HepG2 (cell line): ENCODE measurements around the gene GATB. TPM values are rescaled to one million over a fixed set of nuclear protein-coding genes. Genes with fewer than 3 reads are reported as not detected.

Source experiments
- ATAC-seq: fragments of 200-7000 bp; cut with Tn5 transposase; 3 replicates; pipeline ENCODE4 v1.9.1; 2020; ENCODE audit warnings: mild to moderate bottlenecking, moderate library complexity
- BruUV-seq: library from RNA; stranded (reverse); fragments of 400-500 nt; replicated peaks from 2 replicates; lab custom pipeline; 2021; lab: Mats Ljungman, UMichigan
- CTCF ChIA-PET: fragments of 300-600 bp; formaldehyde crosslinking; extraction: SDS; loops from one replicate; lab custom pipeline; 2021; ENCODE audit warnings: low total read pairs, inconsistent platforms, low intra/inter-chr PET ratio; lab: Yijun Ruan, JAX
- POLR2A ChIA-PET: fragments of 350-600 bp; sonication (Branson Sonifier 250); formaldehyde crosslinking; loops from one replicate; lab custom pipeline; 2020; ENCODE audit warnings: antibody characterized with exemption, inconsistent platforms; lab: Yijun Ruan, JAX
- DNase-seq: peaks from one replicate; pipeline ENCODE4 v3.0.0-alpha.2; 2015; ENCODE audit warnings: low spot score
- FAIRE-seq: peaks from 3 replicates; lab custom pipeline; 2011; peaks lifted over from hg19 to GRCh38; lab: Jason Lieb, UNC
- H2AFZ ChIP-seq: one replicate; pipeline ENCODE4 v1.6.1; 2011; ENCODE audit warnings: low read length, inconsistent platforms
- H3K27ac ChIP-seq: fragments of 300-600 bp; 3 replicates; pipeline ENCODE4 v1.8.0; 2011; ENCODE audit warnings: mixed run types, mild to moderate bottlenecking, mixed read lengths, low read length, inconsistent platforms; ENCODE audit not compliant: insufficient read depth; ENCODE audit errors: extremely low read length
- H3K27me3 ChIP-seq, 2 experiments: fragments of 200-600 bp in 1 of 2; 2 replicates in 1 of 2; 3 replicates in 1 of 2; pipeline versions ENCODE4 v1.6.0 to v1.8.0; 2011; ENCODE audit warnings: low read length in 2 of 2, mild to moderate bottlenecking in 2 of 2, moderate library complexity in 2 of 2, inconsistent platforms in 1 of 2; ENCODE audit not compliant: insufficient read depth in 2 of 2, control insufficient read depth in 1 of 2
- H3K36me3 ChIP-seq, 2 experiments: fragments of 200-600 bp in 1 of 2; replicated peaks in 1 of 2; 2 replicates in 1 of 2; 3 replicates in 1 of 2; pipeline versions ENCODE4 v1.5.1 to v1.8.0; 2011; ENCODE audit warnings: low read length in 2 of 2, inconsistent platforms in 1 of 2; ENCODE audit not compliant: insufficient read depth in 2 of 2, control insufficient read depth in 1 of 2
- H3K4me1 ChIP-seq: 2 replicates; pipeline ENCODE4 v1.5.1; 2012; ENCODE audit warnings: low read length, inconsistent platforms; ENCODE audit not compliant: insufficient read depth
- H3K4me2 ChIP-seq: 2 replicates; pipeline ENCODE4 v1.6.0; 2011; ENCODE audit warnings: low read depth, low read length, inconsistent platforms
- H3K4me3 ChIP-seq, 3 experiments: fragments of 200-600 bp in 1 of 3; sonication (generic), shearing (Covaris generic) in 1 of 3; replicated peaks in 1 of 3; 2 replicates each; pipeline ENCODE4 v1.5.1; 2011 to 2016; ENCODE audit warnings: low read length in 3 of 3, inconsistent platforms in 2 of 3, low read depth in 2 of 3, mild to moderate bottlenecking in 2 of 3, control low read depth in 1 of 3, mixed read lengths in 1 of 3; ENCODE audit not compliant: insufficient read depth in 1 of 3
- H3K79me2 ChIP-seq: one replicate; pipeline ENCODE4 v1.6.1; 2011; ENCODE audit warnings: low read length, inconsistent platforms; ENCODE audit not compliant: insufficient read depth
- H3K9ac ChIP-seq: 2 replicates; pipeline ENCODE4 v1.6.0; 2011; ENCODE audit warnings: mild to moderate bottlenecking, low read depth, low read length, inconsistent platforms; ENCODE audit not compliant: insufficient read depth
- H3K9me3 ChIP-seq: 2 replicates; pipeline ENCODE4 v1.5.1; 2012; ENCODE audit warnings: mild to moderate bottlenecking, low read length
- H4K20me1 ChIP-seq: 2 replicates; pipeline ENCODE4 v1.6.0; 2011; ENCODE audit warnings: inconsistent platforms, mild to moderate bottlenecking, low read length, moderate library complexity; ENCODE audit not compliant: insufficient read depth
- KMT2B ChIP-seq: IDR thresholded peaks from 2 replicates; pipeline ENCODE4 v1.6.1; 2016; ENCODE audit warnings: missing genetic modification reagents, missing compliant biosample characterization
- PHB2 ChIP-seq: fragments of 450-650 bp; IDR thresholded peaks from 2 replicates; pipeline ENCODE4 v1.6.1; 2018; ENCODE audit not compliant: partially characterized antibody
- ZNF263 ChIP-seq: sonication (generic); formaldehyde crosslinking; IDR thresholded peaks from 2 replicates; pipeline ENCODE4 v1.4.0; 2020; ENCODE audit warnings: missing genetic modification reagents
- ZNF326 ChIP-seq: sonication (generic); formaldehyde crosslinking; IDR thresholded peaks from 2 replicates; pipeline ENCODE4 v1.4.0; 2020; ENCODE audit warnings: missing genetic modification reagents, borderline replicate concordance
- WGBS: methylation state at CpG from one replicate; pipeline ENCODE4 v1.1.6; 2017; ENCODE audit warnings: low lambda C conversion rate; 5-methylcytosine and 5-hydroxymethylcytosine counted together
- in situ Hi-C: cut with HindIII; loops from 2 replicates; pipeline ENCODE4 v1.10.0; 2017; ENCODE audit warnings: low pct_unique_long_range_greater_than_20kb; ENCODE audit not compliant: extremely low pct_ligation_motif_present
- intact Hi-C: fragments of 100-400 bp; cut with micrococcal nuclease; formaldehyde crosslinking; loops from one replicate; pipeline ENCODE4 v1.10.0; 2022; ENCODE audit not compliant: unreplicated experiment
- polyA plus RNA-seq, 8 experiments: library from polyadenylated mRNA; depleted of rRNA in 3 of 8; stranded (reverse) in 7 of 8; unstranded in 1 of 8; fragments of >200 nt; fragmentation: Illumina TruSeq in 4 of 8; extraction: Trizol in 4 of 8; gene quantifications; 2 replicates each; pipeline versions ENCODE4 v1.2.1 to v1.2.3, GENCODE V29; 2011 to 2016; ENCODE audit warnings: low read depth in 4 of 8, missing spikeins in 1 of 8, mixed read lengths in 1 of 8; ENCODE audit not compliant: insufficient read depth in 1 of 8
- total RNA-seq, 5 experiments: library from RNA; depleted of rRNA; stranded (reverse); fragments of >200 nt; fragmentation: Illumina TruSeq; extraction: Trizol; gene quantifications; 2 replicates each; pipeline ENCODE4 v1.2.3, GENCODE V29; 2016; ENCODE audit warnings: low read depth in 1 of 5
- TF ChIP-seq, protein P1 (sequence below): sonication (generic); formaldehyde crosslinking; IDR thresholded peaks from 2 replicates; pipeline ENCODE4 v1.5.1; 2020; ENCODE audit warnings: mild to moderate bottlenecking, missing genetic modification reagents, borderline replicate concordance
- TF ChIP-seq, protein P2 (sequence below): sonication (generic); formaldehyde crosslinking; conservative IDR thresholded peaks from 2 replicates; pipeline ENCODE4 v1.8.0; 2022; ENCODE audit warnings: missing genetic modification reagents

GATB gene
- total and polyA plus RNA-seq, 2 of the 13 experiments (the other 11 are each of a cell fraction or from before 2014, with no cell fraction given), result 32.3 to 32.4 TPM

- DNase-seq, result no peak
- no peaks in the 10 kb centered on the region for H3K9me3 ChIP-seq
- TF ChIP-seq, protein P1, sequence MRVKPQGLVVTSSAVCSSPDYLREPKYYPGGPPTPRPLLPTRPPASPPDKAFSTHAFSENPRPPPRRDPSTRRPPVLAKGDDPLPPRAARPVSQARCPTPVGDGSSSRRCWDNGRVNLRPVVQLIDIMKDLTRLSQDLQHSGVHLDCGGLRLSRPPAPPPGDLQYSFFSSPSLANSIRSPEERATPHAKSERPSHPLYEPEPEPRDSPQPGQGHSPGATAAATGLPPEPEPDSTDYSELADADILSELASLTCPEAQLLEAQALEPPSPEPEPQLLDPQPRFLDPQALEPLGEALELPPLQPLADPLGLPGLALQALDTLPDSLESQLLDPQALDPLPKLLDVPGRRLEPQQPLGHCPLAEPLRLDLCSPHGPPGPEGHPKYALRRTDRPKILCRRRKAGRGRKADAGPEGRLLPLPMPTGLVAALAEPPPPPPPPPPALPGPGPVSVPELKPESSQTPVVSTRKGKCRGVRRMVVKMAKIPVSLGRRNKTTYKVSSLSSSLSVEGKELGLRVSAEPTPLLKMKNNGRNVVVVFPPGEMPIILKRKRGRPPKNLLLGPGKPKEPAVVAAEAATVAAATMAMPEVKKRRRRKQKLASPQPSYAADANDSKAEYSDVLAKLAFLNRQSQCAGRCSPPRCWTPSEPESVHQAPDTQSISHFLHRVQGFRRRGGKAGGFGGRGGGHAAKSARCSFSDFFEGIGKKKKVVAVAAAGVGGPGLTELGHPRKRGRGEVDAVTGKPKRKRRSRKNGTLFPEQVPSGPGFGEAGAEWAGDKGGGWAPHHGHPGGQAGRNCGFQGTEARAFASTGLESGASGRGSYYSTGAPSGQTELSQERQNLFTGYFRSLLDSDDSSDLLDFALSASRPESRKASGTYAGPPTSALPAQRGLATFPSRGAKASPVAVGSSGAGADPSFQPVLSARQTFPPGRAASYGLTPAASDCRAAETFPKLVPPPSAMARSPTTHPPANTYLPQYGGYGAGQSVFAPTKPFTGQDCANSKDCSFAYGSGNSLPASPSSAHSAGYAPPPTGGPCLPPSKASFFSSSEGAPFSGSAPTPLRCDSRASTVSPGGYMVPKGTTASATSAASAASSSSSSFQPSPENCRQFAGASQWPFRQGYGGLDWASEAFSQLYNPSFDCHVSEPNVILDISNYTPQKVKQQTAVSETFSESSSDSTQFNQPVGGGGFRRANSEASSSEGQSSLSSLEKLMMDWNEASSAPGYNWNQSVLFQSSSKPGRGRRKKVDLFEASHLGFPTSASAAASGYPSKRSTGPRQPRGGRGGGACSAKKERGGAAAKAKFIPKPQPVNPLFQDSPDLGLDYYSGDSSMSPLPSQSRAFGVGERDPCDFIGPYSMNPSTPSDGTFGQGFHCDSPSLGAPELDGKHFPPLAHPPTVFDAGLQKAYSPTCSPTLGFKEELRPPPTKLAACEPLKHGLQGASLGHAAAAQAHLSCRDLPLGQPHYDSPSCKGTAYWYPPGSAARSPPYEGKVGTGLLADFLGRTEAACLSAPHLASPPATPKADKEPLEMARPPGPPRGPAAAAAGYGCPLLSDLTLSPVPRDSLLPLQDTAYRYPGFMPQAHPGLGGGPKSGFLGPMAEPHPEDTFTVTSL, result no peak
- TF ChIP-seq, protein P2, sequence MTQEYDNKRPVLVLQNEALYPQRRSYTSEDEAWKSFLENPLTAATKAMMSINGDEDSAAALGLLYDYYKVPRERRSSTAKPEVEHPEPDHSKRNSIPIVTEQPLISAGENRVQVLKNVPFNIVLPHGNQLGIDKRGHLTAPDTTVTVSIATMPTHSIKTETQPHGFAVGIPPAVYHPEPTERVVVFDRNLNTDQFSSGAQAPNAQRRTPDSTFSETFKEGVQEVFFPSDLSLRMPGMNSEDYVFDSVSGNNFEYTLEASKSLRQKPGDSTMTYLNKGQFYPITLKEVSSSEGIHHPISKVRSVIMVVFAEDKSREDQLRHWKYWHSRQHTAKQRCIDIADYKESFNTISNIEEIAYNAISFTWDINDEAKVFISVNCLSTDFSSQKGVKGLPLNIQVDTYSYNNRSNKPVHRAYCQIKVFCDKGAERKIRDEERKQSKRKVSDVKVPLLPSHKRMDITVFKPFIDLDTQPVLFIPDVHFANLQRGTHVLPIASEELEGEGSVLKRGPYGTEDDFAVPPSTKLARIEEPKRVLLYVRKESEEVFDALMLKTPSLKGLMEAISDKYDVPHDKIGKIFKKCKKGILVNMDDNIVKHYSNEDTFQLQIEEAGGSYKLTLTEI, result no peak
- TF ChIP-seq PHB2, result no peak
- TF ChIP-seq KMT2B (CRISPR knock-in tag), result no peak
- no peak for TF ChIP-seq ZNF326
- TF ChIP-seq ZNF263 (CRISPR knock-in tag), result no peak
- H3K27ac ChIP-seq, result no peak overlapping the region
- H3K27me3 ChIP-seq, result no peaks in the 10 kb centered on the region; a peak in 1 of 5 replicates
- BruUV-seq, result no TSS peak
- H3K9ac ChIP-seq, result no peak overlapping the region
- peaks cover 0 to 6% of the 10 kb centered on the region in 2 experiments; a peak in 1 of 5 replicates for H3K36me3 ChIP-seq
- in situ Hi-C loops (no loop called here), intact Hi-C loops (no loop called here)
- no peak overlapping the region for H3K4me3 ChIP-seq
- WGBS, result 96% methylated on average over 5 of the region's 5 CpGs
- H3K4me1 ChIP-seq, result no peaks in the 10 kb centered on the region
- no peak for FAIRE-seq
- ChIA-PET POLR2A (no interaction called here), CTCF (no interaction called here)
- no peak overlapping the region for H2AFZ ChIP-seq
- no peak overlapping the region for H3K4me2 ChIP-seq
- H3K79me2 ChIP-seq, result no peaks in the 10 kb centered on the region
- no peaks in the 10 kb centered on the region for H4K20me1 ChIP-seq
- no peak; the same call in 2 of the 3 replicates for ATAC-seq
Observed at GRCh38 chr4:151646322-151646721, 114.5 kb downstream of the GATB start.
